ENCODE results near the gene COPS4.
"Not testable (repeated sequence)": the region's sequence is repeated elsewhere in the genome, so short reads cannot be mapped to it uniquely, and the experiment has no call there.

Gene COPS4

DNA sequence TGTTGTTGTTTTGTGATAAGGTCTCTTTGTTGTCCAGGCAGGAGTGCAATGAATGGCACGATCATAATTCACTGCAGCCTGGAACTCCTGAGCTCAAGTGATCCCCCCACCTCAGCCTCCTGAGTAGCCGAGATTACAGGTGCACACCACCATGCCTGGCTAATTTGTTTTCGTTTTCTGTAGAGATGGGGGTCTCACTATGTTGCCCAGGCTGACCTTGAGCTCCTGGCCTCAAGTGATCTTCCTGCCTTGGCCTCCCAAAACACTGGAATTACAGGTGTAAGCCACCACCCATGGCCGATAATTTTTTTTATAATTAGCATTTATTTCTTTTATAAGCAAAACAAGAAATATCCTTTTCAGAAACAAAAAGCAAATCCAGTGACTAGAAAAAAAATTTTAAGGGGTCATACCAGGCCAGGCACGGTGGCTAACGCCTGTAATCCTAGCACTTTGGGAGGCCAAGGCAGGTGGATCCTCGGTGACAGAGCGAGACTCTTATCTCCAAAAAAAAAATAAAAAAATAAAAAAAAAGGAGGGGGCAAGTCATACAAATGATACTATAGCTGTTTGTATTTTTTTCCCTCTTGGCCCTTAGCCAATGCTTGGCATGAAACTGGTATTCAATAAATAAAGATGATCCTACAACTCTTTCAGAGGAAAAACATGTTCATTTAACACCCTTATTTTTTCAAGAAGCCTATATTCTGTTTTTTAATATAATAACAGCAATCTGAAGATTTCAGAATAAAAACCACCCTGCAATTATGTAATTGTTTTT is 76.2 kb downstream of the COPS4 start:
- peak overlapping the region; percentile 72 for H3K27ac ChIP-seq
- TF ChIP-seq ZFX (IDR thresholded peaks at IDR 0.05; ENCODE audit: borderline replicate concordance): no peak
- TF ChIP-seq, protein P1, sequence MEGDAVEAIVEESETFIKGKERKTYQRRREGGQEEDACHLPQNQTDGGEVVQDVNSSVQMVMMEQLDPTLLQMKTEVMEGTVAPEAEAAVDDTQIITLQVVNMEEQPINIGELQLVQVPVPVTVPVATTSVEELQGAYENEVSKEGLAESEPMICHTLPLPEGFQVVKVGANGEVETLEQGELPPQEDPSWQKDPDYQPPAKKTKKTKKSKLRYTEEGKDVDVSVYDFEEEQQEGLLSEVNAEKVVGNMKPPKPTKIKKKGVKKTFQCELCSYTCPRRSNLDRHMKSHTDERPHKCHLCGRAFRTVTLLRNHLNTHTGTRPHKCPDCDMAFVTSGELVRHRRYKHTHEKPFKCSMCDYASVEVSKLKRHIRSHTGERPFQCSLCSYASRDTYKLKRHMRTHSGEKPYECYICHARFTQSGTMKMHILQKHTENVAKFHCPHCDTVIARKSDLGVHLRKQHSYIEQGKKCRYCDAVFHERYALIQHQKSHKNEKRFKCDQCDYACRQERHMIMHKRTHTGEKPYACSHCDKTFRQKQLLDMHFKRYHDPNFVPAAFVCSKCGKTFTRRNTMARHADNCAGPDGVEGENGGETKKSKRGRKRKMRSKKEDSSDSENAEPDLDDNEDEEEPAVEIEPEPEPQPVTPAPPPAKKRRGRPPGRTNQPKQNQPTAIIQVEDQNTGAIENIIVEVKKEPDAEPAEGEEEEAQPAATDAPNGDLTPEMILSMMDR (IDR thresholded peaks at IDR 0.05): no peak

DNA sequence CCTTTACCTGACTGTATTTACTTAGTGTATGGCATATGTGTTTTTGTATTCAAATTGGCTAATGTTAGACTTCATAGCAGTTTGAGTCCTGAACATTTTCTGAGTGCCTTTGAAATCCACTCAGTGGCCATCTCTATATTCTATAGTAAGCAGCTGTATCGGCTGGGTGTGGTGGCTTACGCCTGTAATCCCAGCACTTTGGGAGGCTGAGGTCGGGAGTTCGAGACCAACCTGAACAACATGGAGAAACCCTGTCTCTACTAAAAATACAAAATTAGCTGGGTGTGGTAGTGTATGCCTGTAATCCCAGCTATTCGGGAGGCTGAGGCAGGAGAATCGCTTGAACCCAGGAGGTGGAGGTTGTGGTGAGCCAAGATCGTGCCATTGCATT is 76.8 kb downstream of the COPS4 start:
- H3K27ac ChIP-seq: not testable (repeated sequence)

DNA sequence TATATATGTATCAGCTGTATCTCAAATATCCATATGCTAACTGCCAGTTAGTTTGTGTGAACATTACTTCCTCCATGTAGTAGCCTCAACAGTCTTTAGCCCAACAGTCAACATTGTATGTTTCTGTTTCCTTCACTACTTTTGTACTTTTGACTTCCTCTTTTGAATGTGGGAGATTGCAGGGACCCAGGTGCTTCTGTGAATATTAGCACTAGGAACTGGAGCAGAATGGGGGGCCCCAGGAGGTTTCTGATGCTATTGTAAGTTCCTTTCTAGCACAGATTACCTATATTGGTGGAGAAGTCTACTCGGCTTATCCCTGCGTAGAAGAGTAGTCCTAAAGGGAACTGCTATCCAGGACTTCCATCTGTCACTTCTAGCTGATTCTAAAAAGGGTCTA is 77.2 kb downstream of the COPS4 start:
- no peak for TF ChIP-seq ZFX (IDR thresholded peaks at IDR 0.05; ENCODE audit: borderline replicate concordance)
- TF ChIP-seq, protein P1 (IDR thresholded peaks at IDR 0.05): no peak
- H3K27ac ChIP-seq: no peak overlapping the region

DNA sequence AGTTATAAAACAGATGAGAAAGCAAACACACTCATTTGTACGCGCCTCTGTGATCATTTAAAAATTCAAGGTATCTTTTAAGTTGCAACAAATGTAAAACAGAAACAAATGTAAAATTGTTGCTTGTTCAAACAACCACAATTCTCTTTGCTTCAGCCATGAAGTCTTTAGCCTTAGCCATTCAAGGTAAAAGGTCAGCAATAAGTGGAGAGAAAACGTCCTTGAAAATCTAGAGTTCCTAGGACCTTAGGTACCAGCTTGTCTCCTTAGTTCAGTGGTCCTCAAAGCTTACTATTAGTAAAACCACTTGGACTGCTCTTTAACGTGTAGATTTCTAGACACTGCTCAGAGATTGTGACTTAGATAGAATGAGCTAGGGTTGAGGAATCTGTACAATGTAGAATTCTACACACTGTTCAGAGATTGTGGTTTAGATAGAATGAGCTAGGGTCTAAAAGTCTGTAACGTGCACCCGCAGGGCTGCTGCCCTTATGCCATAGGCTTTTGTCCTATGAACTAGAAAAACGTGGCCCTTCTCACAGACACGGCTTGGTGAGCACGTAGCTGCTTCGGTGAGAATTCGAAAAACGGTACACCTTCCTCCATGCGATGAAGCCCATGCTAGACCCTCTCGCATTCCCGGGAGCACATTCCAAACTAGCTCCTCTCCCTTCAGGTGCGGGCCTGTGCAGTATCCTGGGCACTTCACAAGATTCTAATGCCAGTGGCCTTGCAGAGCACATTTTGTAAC is 77.9 kb downstream of the COPS4 start:
- TF ChIP-seq, protein P1 (IDR thresholded peaks at IDR 0.05): no peak
- TF ChIP-seq ZFX (IDR thresholded peaks at IDR 0.05; ENCODE audit: borderline replicate concordance): no peak
- no peak overlapping the region for H3K27ac ChIP-seq

DNA sequence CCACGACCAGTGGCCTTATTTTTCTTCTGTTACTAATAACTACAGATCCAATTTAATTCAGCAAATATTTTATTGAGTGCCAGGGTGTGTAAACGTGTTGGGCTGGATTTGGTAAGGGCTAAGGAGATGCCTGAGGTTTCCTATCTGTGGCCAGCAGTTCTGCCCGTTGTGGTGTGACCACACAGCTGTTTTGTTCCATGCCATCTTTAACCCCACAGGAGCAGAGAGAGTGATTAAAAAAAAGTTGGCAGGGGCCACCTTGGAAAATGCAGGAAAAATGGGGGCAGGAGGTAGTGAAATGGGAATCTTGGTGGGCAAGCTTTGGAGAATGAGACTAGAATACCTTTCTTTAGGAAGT is 78.4 kb downstream of the COPS4 start:
- H3K27ac ChIP-seq: no peak overlapping the region

DNA sequence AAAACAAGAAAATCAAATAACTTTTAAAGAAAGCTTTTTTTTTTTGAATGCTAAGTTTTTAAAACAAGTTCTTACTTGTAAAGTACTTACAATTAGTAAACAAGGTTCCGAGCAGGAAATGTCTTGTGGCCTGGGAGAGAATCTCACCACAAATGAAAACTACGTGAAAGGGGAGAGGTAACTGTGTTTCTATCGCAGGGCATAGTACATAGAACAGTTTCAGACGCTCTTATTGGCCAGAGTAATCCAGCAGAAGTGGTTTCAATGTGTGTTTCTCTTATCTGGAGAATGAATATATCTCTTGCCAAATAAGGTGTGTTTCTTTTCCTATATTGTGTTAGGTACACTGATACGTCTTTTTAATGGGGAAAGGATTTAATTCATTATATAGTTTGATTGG is 79.6 kb downstream of the COPS4 start, which contains the start of gene PLAC8:
PLAC8 (minus strand) TSS at position 154 of the 400 bp plus-strand sequence. CDS start 6,808 bp downstream, outside the sequence.
- no peak within 1 kb of the TSS for H3K27ac ChIP-seq
- TF ChIP-seq ZFX (IDR thresholded peaks at IDR 0.05; ENCODE audit: borderline replicate concordance): no peak
- TF ChIP-seq, protein P1 (IDR thresholded peaks at IDR 0.05): no peak

More for the DNA sequence above, 78.4 kb downstream of the COPS4 start:
- TF ChIP-seq, protein P1 (IDR thresholded peaks at IDR 0.05): no peak
- no peak for TF ChIP-seq ZFX (IDR thresholded peaks at IDR 0.05; ENCODE audit: borderline replicate concordance)

DNA sequence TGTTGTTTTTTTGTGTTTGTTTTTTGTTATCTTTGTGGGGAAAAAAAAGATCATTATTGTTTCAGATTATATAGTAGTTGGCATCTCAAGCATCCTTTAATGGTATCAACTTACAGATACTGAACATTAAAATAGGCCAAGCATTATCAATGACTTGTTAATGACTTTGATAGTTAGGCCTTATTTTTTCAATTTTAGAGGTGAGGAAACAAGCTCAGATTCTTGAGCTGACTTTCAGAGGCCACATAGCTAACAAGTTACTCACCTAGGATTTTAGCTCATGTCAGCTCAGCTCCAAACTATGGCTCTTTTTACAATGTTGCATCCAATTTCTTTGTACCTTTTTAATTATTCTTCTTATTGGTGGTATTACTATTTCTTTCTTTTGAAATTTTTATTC is 80.0 kb downstream of the COPS4 start:
- H3K27ac ChIP-seq: no peak overlapping the region
- no peak for TF ChIP-seq ZFX (IDR thresholded peaks at IDR 0.05; ENCODE audit: borderline replicate concordance)
- TF ChIP-seq, protein P1 (IDR thresholded peaks at IDR 0.05): no peak
